ENCODE data around the gene BCL7C. TPM values are rescaled to one million over a fixed set of nuclear protein-coding genes. Genes with fewer than 3 reads are reported as not detected.

Gene BCL7C
- total and polyA plus RNA-seq, 2 of the 13 experiments (the other 11 are each of a cell fraction or from before 2014, with no cell fraction given), result 17.7 to 33.8 TPM

DNA sequence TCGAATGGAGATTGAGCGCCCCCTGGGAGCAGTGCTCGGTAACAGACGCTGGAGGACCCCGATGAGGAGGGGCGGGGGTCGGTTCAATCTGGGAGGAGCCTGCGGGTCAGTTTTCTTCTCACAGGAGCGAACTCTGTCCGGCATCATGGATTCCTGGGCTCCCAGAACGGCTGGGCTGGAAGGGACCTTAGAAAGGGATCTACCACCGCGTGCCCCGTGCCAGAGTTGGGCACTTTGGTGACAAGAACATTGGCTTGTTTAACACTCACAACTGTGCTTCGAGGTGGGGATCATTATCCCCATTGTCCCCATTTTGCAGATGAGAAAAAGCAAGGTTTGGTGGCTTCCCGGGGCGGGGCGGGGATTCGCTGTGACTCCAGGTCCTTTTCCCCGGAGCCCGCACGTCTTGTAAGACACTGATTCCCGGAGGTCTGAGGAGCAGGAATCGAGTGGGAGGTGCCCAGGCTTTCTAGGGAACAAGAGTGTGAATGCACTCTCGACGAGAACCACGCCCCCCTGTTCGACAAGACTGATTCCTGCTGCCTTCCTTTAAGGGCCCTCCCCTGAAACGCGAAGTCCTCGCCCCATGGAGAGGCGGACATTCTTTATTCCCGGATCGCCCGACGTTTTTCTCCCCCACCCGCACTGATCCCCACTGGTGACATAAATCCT, 28.0 kb upstream of the BCL7C start (continued):
- TF ChIP-seq IKZF4 (CRISPR knock-in tag; IDR thresholded peaks at IDR 0.05; ENCODE audit: borderline replicate concordance, low read depth, not compliant biosample characterization) (peak; percentile 48), RORA (CRISPR knock-in tag; IDR thresholded peaks at IDR 0.05) (no peak), AHR (CRISPR knock-in tag; IDR thresholded peaks at IDR 0.05) (0 out of 2 replicates have a peak, but pooled peaks have one; percentile 36), TAF1 (CRISPR knock-in tag; IDR thresholded peaks at IDR 0.05) (peak; percentile 36), MLLT10 (CRISPR knock-in tag; IDR thresholded peaks at IDR 0.05) (no peak), FOXC1 (CRISPR knock-in tag; IDR thresholded peaks at IDR 0.05; ENCODE audit: borderline replicate concordance) (peak; percentile 76; the same call in 1 of the 2 replicates), ZNF235 (CRISPR knock-in tag; IDR thresholded peaks at IDR 0.05; ENCODE audit: borderline replicate concordance) (0 out of 2 replicates have a peak, but pooled peaks have one; percentile 21), ZNF691 (CRISPR knock-in tag; IDR thresholded peaks at IDR 0.05; ENCODE audit: borderline replicate concordance, low read depth) (peak; percentile 64; the same call in 1 of the 2 replicates), SAP130 (CRISPR knock-in tag; IDR thresholded peaks at IDR 0.05; ENCODE audit: low read depth) (peak; percentile 38; the same call in 1 of the 2 replicates), BCL6 (CRISPR knock-in tag; IDR thresholded peaks at IDR 0.05) (peak; percentile 58), FOXA1 (IDR thresholded peaks at IDR 0.05) (no peak), FOXA1 (CRISPR knock-in tag; IDR thresholded peaks at IDR 0.05) (0 out of 2 replicates have a peak, but pooled peaks have one; percentile 22), ZNF747 (CRISPR knock-in tag; IDR thresholded peaks at IDR 0.05; ENCODE audit: borderline replicate concordance) (peak; percentile 28), ZNF782 (CRISPR knock-in tag; IDR thresholded peaks at IDR 0.05; ENCODE audit: borderline replicate concordance) (peak; percentile 90), ZNF619 (CRISPR knock-in tag; IDR thresholded peaks at IDR 0.05) (peak; percentile 40; the same call in 1 of the 2 replicates), KMT2B (CRISPR knock-in tag; IDR thresholded peaks at IDR 0.05) (peak; percentile 45; the same call in 1 of the 2 replicates), ZNF101 (CRISPR knock-in tag; IDR thresholded peaks at IDR 0.05; ENCODE audit: borderline replicate concordance, low read depth) (peak; percentile 70; the same call in 1 of the 2 replicates), ZNF281 (CRISPR knock-in tag; IDR thresholded peaks at IDR 0.05; ENCODE audit: borderline replicate concordance) (0 out of 2 replicates have a peak, but pooled peaks have one; percentile 5)
- TF ChIP-seq, protein P1, sequence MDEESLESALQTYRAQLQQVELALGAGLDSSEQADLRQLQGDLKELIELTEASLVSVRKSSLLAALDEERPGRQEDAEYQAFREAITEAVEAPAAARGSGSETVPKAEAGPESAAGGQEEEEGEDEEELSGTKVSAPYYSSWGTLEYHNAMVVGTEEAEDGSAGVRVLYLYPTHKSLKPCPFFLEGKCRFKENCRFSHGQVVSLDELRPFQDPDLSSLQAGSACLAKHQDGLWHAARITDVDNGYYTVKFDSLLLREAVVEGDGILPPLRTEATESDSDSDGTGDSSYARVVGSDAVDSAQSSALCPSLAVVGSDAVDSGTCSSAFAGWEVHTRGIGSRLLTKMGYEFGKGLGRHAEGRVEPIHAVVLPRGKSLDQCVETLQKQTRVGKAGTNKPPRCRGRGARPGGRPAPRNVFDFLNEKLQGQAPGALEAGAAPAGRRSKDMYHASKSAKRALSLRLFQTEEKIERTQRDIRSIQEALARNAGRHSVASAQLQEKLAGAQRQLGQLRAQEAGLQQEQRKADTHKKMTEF (CRISPR knock-in tag; IDR thresholded peaks at IDR 0.05), result no peak
- TF ChIP-seq, protein P2, sequence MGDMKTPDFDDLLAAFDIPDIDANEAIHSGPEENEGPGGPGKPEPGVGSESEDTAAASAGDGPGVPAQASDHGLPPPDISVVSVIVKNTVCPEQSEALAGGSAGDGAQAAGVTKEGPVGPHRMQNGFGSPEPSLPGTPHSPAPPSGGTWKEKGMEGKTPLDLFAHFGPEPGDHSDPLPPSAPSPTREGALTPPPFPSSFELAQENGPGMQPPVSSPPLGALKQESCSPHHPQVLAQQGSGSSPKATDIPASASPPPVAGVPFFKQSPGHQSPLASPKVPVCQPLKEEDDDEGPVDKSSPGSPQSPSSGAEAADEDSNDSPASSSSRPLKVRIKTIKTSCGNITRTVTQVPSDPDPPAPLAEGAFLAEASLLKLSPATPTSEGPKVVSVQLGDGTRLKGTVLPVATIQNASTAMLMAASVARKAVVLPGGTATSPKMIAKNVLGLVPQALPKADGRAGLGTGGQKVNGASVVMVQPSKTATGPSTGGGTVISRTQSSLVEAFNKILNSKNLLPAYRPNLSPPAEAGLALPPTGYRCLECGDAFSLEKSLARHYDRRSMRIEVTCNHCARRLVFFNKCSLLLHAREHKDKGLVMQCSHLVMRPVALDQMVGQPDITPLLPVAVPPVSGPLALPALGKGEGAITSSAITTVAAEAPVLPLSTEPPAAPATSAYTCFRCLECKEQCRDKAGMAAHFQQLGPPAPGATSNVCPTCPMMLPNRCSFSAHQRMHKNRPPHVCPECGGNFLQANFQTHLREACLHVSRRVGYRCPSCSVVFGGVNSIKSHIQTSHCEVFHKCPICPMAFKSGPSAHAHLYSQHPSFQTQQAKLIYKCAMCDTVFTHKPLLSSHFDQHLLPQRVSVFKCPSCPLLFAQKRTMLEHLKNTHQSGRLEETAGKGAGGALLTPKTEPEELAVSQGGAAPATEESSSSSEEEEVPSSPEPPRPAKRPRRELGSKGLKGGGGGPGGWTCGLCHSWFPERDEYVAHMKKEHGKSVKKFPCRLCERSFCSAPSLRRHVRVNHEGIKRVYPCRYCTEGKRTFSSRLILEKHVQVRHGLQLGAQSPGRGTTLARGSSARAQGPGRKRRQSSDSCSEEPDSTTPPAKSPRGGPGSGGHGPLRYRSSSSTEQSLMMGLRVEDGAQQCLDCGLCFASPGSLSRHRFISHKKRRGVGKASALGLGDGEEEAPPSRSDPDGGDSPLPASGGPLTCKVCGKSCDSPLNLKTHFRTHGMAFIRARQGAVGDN (CRISPR knock-in tag; IDR thresholded peaks at IDR 0.05), result peak; percentile 68

Data from HepG2 (cell line).